DOHH2 (cell line): ENCODE data around the gene ZNF860.
A peak's percentile ranks its signal among the peaks of the same experiment; 100 is the strongest.

Experiments
- H3F3A ChIP-seq: fragments of 200-600 bp; sonication (generic), shearing (Covaris generic); 2 replicates; pipeline ENCODE4 v1.6.0; 2016; ENCODE audit warnings: antibody characterized with exemption, mild to moderate bottlenecking; ENCODE audit not compliant: control insufficient read depth, insufficient read depth
- H3K27ac ChIP-seq: fragments of 200-600 bp; sonication (generic); 2 replicates; pipeline ENCODE4 v1.5.1; 2014; ENCODE audit warnings: low read depth, mild to moderate bottlenecking, low read length, moderate library complexity
- H3K27me3 ChIP-seq: fragments of 200-600 bp; sonication (generic); 2 replicates; pipeline ENCODE4 v1.6.1; 2014; ENCODE audit warnings: mild to moderate bottlenecking, low read length, mixed read lengths; ENCODE audit not compliant: control insufficient read depth
- H3K36me3 ChIP-seq: fragments of 200-600 bp; sonication (generic); 2 replicates; pipeline ENCODE4 v1.6.1; 2014; ENCODE audit warnings: mild to moderate bottlenecking, low read length, moderate library complexity, mixed read lengths; ENCODE audit not compliant: control insufficient read depth
- H3K4me1 ChIP-seq: fragments of 200-600 bp; sonication (generic); 2 replicates; pipeline ENCODE4 v1.6.1; 2014; ENCODE audit warnings: mild to moderate bottlenecking, low read length, mixed read lengths; ENCODE audit not compliant: control insufficient read depth
- H3K4me2 ChIP-seq: fragments of 200-600 bp; sonication (generic); 2 replicates; pipeline ENCODE4 v1.6.0; 2014; ENCODE audit warnings: mild to moderate bottlenecking, low read length, moderate library complexity
- H3K4me3 ChIP-seq: fragments of 200-600 bp; sonication (generic); 2 replicates; pipeline ENCODE4 v1.5.1; 2014; ENCODE audit warnings: mild to moderate bottlenecking, low read length, mixed read lengths
- H3K79me2 ChIP-seq: fragments of 200-600 bp; sonication (generic); 2 replicates; pipeline ENCODE4 v1.6.1; 2014; ENCODE audit warnings: mild to moderate bottlenecking, low read length, mixed read lengths; ENCODE audit not compliant: control insufficient read depth
- H3K9me2 ChIP-seq: fragments of 200-600 bp; sonication (generic); replicated peaks from 2 replicates; pipeline ENCODE4 v1.6.1; 2014; ENCODE audit warnings: mild to moderate bottlenecking, low read length, mixed read lengths; ENCODE audit not compliant: control insufficient read depth
- H3K9me3 ChIP-seq: fragments of 200-600 bp; sonication (generic); 2 replicates; pipeline ENCODE4 v1.6.1; 2014; ENCODE audit warnings: antibody characterized with exemption, low read length, mixed read lengths; ENCODE audit not compliant: control insufficient read depth, insufficient read depth
- H4K20me1 ChIP-seq: fragments of 200-600 bp; sonication (generic); 2 replicates; pipeline ENCODE4 v1.6.0; 2014; ENCODE audit warnings: low read depth, mild to moderate bottlenecking, antibody characterized with exemption, low read length, moderate library complexity; ENCODE audit not compliant: control insufficient read depth, insufficient read depth
- EZH2phosphoT487 ChIP-seq: fragments of 200-600 bp; sonication (generic); IDR thresholded peaks from 2 replicates; pipeline ENCODE4 v1.6.1; 2017; ENCODE audit warnings: borderline replicate concordance, mild to moderate bottlenecking, antibody characterized with exemption, low read length, moderate library complexity, mixed read lengths
- TF ChIP-seq, protein P1 (sequence below): fragments of 200-600 bp; sonication (generic); IDR thresholded peaks from one replicate; pipeline ENCODE4 v1.5.1; 2014; ENCODE audit warnings: antibody characterized with exemption, mild to moderate bottlenecking, low read depth, low read length; ENCODE audit not compliant: poor library complexity, severe bottlenecking

Gene ZNF860

GRCh38 chr3:31962801-31963205, 18.7 kb upstream of the ZNF860 start:
- Histone ChIP-seq H3K9me3 (no peaks in the 10 kb centered on the region), H3K4me3 (peak overlapping the region; percentile 58), H3K4me2 (peak overlapping the region; percentile 89), H3K27ac (peak overlapping the region; percentile 96), H3K27me3 (no peaks in the 10 kb centered on the region), H3F3A (peaks cover 39% of the 10 kb centered on the region), H3K79me2 (peaks cover 89% of the 10 kb centered on the region), H3K36me3 (peaks cover 36% of the 10 kb centered on the region), H3K9me2 (no peaks in the 10 kb centered on the region), H4K20me1 (no peaks in the 10 kb centered on the region), H3K4me1 (peaks cover 92% of the 10 kb centered on the region)
- TF ChIP-seq EZH2phosphoT487 = no peak
- TF ChIP-seq, protein P1, sequence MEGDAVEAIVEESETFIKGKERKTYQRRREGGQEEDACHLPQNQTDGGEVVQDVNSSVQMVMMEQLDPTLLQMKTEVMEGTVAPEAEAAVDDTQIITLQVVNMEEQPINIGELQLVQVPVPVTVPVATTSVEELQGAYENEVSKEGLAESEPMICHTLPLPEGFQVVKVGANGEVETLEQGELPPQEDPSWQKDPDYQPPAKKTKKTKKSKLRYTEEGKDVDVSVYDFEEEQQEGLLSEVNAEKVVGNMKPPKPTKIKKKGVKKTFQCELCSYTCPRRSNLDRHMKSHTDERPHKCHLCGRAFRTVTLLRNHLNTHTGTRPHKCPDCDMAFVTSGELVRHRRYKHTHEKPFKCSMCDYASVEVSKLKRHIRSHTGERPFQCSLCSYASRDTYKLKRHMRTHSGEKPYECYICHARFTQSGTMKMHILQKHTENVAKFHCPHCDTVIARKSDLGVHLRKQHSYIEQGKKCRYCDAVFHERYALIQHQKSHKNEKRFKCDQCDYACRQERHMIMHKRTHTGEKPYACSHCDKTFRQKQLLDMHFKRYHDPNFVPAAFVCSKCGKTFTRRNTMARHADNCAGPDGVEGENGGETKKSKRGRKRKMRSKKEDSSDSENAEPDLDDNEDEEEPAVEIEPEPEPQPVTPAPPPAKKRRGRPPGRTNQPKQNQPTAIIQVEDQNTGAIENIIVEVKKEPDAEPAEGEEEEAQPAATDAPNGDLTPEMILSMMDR = no peak

DNA sequence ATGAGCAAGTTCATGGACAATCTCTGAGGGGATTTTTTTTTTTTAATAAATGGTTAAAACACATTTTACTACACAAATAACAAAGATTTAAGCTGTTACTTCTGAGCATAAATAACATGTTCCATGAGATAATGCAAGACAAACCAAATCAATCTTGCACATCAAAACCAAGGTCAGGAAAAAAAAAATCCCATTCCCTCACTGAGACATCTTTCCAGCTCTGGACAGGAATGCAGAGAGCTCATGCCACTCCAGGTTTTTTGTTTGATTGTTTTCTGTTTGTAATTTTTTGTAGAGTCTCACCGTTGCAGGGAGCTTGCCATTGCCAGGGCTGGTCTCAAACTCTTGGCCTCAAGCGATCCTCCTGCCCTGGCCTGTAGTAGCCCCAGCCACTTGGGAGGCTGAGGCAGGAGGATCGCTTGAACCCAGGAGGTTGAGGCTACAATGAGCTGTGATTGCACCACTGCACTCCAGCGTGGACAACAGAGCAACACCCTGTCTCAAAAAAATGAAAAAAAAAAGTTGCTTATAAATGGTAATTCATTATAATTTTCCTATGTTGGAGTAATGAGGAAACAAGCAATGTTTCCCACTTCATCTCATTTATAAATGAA, 14.5 kb upstream of the ZNF860 start:
- Histone ChIP-seq H3K4me3 (peak overlapping the region; percentile 89), H3K27ac (peak overlapping the region; percentile 89), H3K27me3 (no peaks in the 10 kb centered on the region)

GRCh38 chr3:31967592-31967991, 14.0 kb upstream of the ZNF860 start:
- H3K27ac ChIP-seq = peak overlapping the region; percentile 89
- H3K9me3 ChIP-seq = no peaks in the 10 kb centered on the region
- no peak for TF ChIP-seq EZH2phosphoT487
- TF ChIP-seq, protein P1 = no peak
- H3K27me3 ChIP-seq = no peaks in the 10 kb centered on the region
- H3F3A ChIP-seq = peaks cover 46% of the 10 kb centered on the region
- H3K9me2 ChIP-seq = no peaks in the 10 kb centered on the region
- H3K4me3 ChIP-seq = peak overlapping the region; percentile 89
- H3K79me2 ChIP-seq = peaks cover 89% of the 10 kb centered on the region
- H3K4me1 ChIP-seq = peaks cover 92% of the 10 kb centered on the region
- peaks cover 38% of the 10 kb centered on the region for H3K36me3 ChIP-seq
- no peaks in the 10 kb centered on the region for H4K20me1 ChIP-seq
- peak overlapping the region; percentile 99 for H3K4me2 ChIP-seq

More for the DNA sequence above, 14.5 kb upstream of the ZNF860 start:
- Histone ChIP-seq H3K36me3 (peaks cover 36% of the 10 kb centered on the region), H3K4me1 (peaks cover 92% of the 10 kb centered on the region), H3F3A (peaks cover 48% of the 10 kb centered on the region), H4K20me1 (no peaks in the 10 kb centered on the region), H3K9me3 (no peaks in the 10 kb centered on the region), H3K79me2 (peaks cover 91% of the 10 kb centered on the region), H3K4me2 (peak overlapping the region; percentile 99), H3K9me2 (no peaks in the 10 kb centered on the region)
- TF ChIP-seq, protein P1 = no peak
- no peak for TF ChIP-seq EZH2phosphoT487
